Posterior vena cava (tissue), 2 donors: ENCODE measurements around the gene BNIP5. TPM values are rescaled to one million over a fixed set of nuclear protein-coding genes. Genes with fewer than 3 reads are reported as not detected.

Experiments used
- DNase-seq: peaks from one replicate; pipeline ENCODE4 v3.0.0-alpha.2; 2020; ENCODE audit warnings: low spot score
- intact Hi-C, 2 donors: fragments of 100-400 bp; cut with DNase I; formaldehyde crosslinking; loops; one replicate each; pipeline versions ENCODE4 v1.14.1 to v1.14.2; 2022 to 2023
- total RNA-seq, 2 donors: library from RNA; stranded (reverse); fragmentation: NEBNext Ultra II Directional; extraction: Animal tissue kit (Norgen Biotek cat#: 25700); gene quantifications; one replicate each; pipeline ENCODE4 v1.2.1, GENCODE V29; 2021
- donor health status: DM: yes; HTN: yes; CAD: no.
- donor health status: DM: yes; HTN: yes; CAD: no.

BNIP5 gene
- total RNA-seq, 2 donors from 2014 or later: not detected

- no peak for DNase-seq
- intact Hi-C loops: no loop called here
Observed at GRCh38 chr6:36285797-36286196, 50.9 kb downstream of the BNIP5 start.

GRCh38 chr6:36285187-36285671 lies 51.5 kb downstream of the BNIP5 start:
- DNase-seq: no peak
- intact Hi-C loops: no loop called here

GRCh38 chr6:36284359-36284758 lies 52.3 kb downstream of the BNIP5 start:
- DNase-seq: no peak

GRCh38 chr6:36283608-36284007 lies 53.1 kb downstream of the BNIP5 start:
- no peak for DNase-seq
- intact Hi-C loops: no loop called here

More at GRCh38 chr6:36284359-36284758, 52.3 kb downstream of the BNIP5 start:
- intact Hi-C loops: no loop called here

- intact Hi-C loops: no loop called here
- no peak for DNase-seq
Observed at GRCh38 chr6:36280983-36281382, 55.7 kb downstream of the BNIP5 start.

GRCh38 chr6:36280467-36280866 lies 56.2 kb downstream of the BNIP5 start:
- intact Hi-C loops: no loop called here
- no peak for DNase-seq

- intact Hi-C loops: no loop called here
Observed at GRCh38 chr6:36277946-36278470, 58.7 kb downstream of the BNIP5 start.

GRCh38 chr6:36276581-36277536 lies 59.8 kb downstream of the BNIP5 start:
- no peak for DNase-seq
- intact Hi-C loops: no loop called here

More at GRCh38 chr6:36277946-36278470, 58.7 kb downstream of the BNIP5 start:
- DNase-seq: no peak

GRCh38 chr6:36273802-36274514 lies 62.7 kb downstream of the BNIP5 start:
- intact Hi-C loops: no loop called here

GRCh38 chr6:36273067-36273466 lies 63.6 kb downstream of the BNIP5 start:
- DNase-seq: no peak
- intact Hi-C loops: no loop called here

More at GRCh38 chr6:36273802-36274514, 62.7 kb downstream of the BNIP5 start:
- no peak for DNase-seq

GRCh38 chr6:36272234-36272633 lies 64.5 kb downstream of the BNIP5 start:
- no peak for DNase-seq
- intact Hi-C loops: no loop called here

GRCh38 chr6:36269834-36270705 lies 66.6 kb downstream of the BNIP5 start, which contains the start of gene PNPLA1:
Gene PNPLA1 (plus strand): TSS chr6:36270060. CDS start chr6:36270460, 400 bp downstream.
- DNase-seq: no peak
- intact Hi-C loops: no loop called here

GRCh38 chr6:36268478-36269275 lies 68.0 kb downstream of the BNIP5 start:
- intact Hi-C loops: no loop called here
- peak; percentile 68 for DNase-seq

- peak; percentile 58 for DNase-seq
- intact Hi-C loops: no loop called here
Observed at GRCh38 chr6:36267731-36268477, 68.8 kb downstream of the BNIP5 start.

GRCh38 chr6:36266913-36267644 lies 69.6 kb downstream of the BNIP5 start:
- intact Hi-C loops: no loop called here
- DNase-seq: no peak
